ENCODE results near the gene CFAP20. TPM values are rescaled to one million over a fixed set of nuclear protein-coding genes. Genes with fewer than 3 reads are reported as not detected.
A peak's percentile ranks its signal among the peaks of the same experiment; 100 is the strongest.

CFAP20 gene
- total RNA-seq, 1 experiment from 2014 or later = 114 TPM

DNA sequence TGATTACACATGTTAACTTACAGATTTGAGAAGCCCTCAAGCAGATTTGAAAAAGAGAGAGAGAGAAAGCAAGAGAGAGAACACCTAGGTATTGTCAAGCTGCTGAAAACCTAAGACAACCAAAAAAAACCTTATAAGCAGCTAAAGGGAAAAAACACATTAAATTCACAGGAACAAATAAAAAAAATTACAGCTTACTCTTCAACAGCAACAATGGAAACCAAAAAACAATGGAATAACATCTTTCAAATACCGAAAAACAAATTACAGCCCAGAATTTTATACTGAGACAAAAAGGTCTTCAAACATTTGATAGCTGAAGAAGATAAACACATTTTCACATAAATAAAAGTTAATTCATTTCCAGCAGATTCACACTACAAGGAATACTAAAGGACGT lies 8.4 kb upstream of the CFAP20 start:
- DNase-seq (ENCODE audit: low read depth in 1 of 2, low spot score in 2 of 2) = no peak
- Histone ChIP-seq H3K4me1 (replicated peaks) (peaks cover under 1% of the 10 kb centered on the region; the same call in 1 of the 2 replicates), H3K9me3 (replicated peaks) (no peaks in the 10 kb centered on the region), H3K27me3 (replicated peaks) (no peaks in the 10 kb centered on the region), H3K36me3 (no peaks in the 10 kb centered on the region), H3K4me3 (no peak overlapping the region), H3K27ac (no peak overlapping the region)

DNA sequence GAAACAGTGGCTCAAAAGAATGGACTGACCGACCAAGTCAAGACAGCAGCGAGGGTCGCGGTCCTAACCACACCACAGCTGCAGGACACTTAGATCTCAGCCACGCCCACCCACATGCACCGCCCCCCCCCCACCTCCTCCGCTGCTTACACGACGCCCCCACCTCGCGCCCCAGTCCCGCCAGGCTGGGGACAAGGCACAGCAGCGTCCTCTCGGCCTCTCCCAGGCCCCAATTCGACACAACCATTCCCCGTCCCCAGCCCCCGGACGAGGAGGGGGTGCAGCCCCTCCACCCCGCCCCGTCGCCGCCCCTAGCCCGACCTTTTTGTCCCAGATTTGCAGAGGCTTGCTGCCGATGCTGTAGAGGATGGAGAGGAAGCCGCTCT lies 477 bp downstream of the CFAP20 start:
- Histone ChIP-seq H3K9me3 (replicated peaks) (no peaks in the 10 kb centered on the region), H3K36me3 (peaks cover 20% of the 10 kb centered on the region), H3K27me3 (replicated peaks) (no peaks in the 10 kb centered on the region), H3K4me1 (replicated peaks) (peaks cover 24% of the 10 kb centered on the region), H3K27ac (peak overlapping the region; percentile 74), H3K4me3 (peak overlapping the region; percentile 86)
- no peak for DNase-seq (ENCODE audit: low read depth in 1 of 2, low spot score in 2 of 2)

DNA sequence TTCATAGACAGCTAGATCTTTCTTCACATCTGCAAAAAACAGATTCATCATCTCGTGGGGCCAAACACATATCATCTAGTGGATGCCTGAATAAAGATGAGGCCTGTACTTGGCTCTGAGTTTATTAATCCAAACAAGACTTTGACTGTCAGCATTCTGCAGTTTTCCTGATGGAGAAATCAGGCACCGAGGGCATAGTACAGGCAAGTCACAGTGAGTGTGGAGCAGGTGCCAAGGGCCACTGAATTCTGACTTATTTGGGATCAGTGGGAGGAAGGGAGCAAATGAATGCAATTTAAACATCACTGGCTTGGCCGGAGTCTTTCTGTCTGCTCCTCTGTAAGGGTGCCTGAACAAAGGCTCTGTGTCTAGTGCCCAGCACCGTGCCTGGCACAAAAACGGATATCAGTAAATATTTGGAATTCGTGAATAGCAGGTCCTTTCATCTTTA lies 975 bp downstream of the CFAP20 start:
- H3K4me3 ChIP-seq = peak overlapping the region; percentile 86
- no peak for DNase-seq (ENCODE audit: low read depth in 1 of 2, low spot score in 2 of 2)
- H3K36me3 ChIP-seq = peaks cover 20% of the 10 kb centered on the region
- H3K27ac ChIP-seq = no peak overlapping the region
- H3K4me1 ChIP-seq (replicated peaks) = peaks cover 24% of the 10 kb centered on the region
- H3K9me3 ChIP-seq (replicated peaks) = no peaks in the 10 kb centered on the region
- no peaks in the 10 kb centered on the region for H3K27me3 ChIP-seq (replicated peaks)

DNA sequence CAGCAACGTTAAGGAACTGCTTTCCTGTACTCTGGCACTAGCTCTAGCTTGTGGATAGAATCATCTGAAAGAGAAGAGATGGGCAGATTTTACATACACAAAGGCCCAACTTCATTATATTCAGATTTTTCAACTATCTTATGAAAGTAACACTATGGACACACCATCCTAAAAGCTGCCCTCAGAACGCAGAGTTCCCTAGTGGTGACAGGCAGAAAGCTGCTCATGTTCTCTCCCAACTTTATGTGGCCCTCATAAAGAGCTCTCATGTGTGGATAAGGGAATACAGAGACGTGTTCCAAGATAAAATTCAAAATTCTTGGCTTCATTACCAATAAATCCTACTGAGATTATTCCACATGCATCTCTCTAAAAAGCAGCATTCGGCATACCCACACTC lies 1.5 kb downstream of the CFAP20 start:
- H3K36me3 ChIP-seq = peaks cover 20% of the 10 kb centered on the region
- peak overlapping the region; percentile 86 for H3K4me3 ChIP-seq
- no peaks in the 10 kb centered on the region for H3K9me3 ChIP-seq (replicated peaks)
- peaks cover 24% of the 10 kb centered on the region for H3K4me1 ChIP-seq (replicated peaks)
- no peaks in the 10 kb centered on the region for H3K27me3 ChIP-seq (replicated peaks)
- peak overlapping the region; percentile 11; the same call in 1 of the 2 replicates for H3K27ac ChIP-seq
- no peak for DNase-seq (ENCODE audit: low read depth in 1 of 2, low spot score in 2 of 2)

DNA sequence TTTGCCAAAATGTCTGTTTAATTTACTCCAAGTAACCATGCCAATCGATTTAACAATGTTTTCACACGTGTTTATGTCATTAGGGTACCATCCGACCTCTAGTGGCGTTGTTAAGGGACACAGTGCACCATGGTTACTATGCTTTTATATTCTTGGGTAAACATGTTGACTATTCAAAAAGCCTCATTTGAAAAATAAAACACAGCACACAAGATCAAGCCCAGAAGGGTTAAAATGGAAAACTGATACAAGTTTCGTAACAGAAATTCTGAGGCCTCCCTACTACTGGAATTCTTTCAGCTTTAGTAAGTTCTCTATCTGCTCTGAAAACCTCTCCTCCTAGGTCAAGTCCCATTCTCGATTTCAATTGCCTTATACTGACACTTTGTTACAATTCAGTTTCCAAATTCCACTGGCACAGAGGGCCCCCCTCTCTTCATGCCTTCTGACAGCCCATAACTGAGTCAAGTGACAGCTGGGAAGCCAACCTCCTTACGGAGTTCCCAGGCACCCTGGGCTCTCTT lies 2.1 kb downstream of the CFAP20 start:
- Histone ChIP-seq H3K36me3 (peaks cover 20% of the 10 kb centered on the region), H3K27me3 (replicated peaks) (no peaks in the 10 kb centered on the region), H3K9me3 (replicated peaks) (no peaks in the 10 kb centered on the region), H3K4me3 (peak overlapping the region; percentile 86; the same call in 1 of the 2 replicates), H3K4me1 (replicated peaks) (peaks cover 24% of the 10 kb centered on the region), H3K27ac (peak overlapping the region; percentile 13)
- DNase-seq (ENCODE audit: low read depth in 1 of 2, low spot score in 2 of 2) = no peak

DNA sequence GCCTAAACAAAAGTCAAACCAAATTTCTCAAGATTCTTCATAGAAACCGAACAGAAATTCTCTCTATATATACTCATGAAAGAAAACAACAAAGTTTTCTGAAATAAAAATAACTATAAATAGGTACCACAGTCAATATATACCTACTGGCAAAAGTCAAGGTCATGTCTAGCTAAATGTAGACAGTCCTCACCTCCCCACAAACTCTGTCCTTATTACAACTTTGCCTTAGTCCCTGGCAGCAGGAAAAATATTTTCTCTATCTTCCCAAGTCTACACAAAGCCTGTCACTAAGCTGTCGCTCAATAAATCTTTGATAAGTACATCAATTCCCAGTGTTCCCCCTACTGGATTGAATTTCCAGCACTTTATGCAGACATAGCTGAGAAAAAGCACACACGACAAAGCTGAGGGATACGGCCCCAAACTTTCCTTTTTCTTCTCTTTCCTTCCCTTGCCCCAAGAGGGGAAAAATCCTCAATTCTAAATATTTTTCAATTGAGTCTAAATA lies 2.7 kb downstream of the CFAP20 start:
- no peaks in the 10 kb centered on the region for H3K27me3 ChIP-seq (replicated peaks)
- H3K4me3 ChIP-seq = no peak overlapping the region
- no peaks in the 10 kb centered on the region for H3K9me3 ChIP-seq (replicated peaks)
- H3K36me3 ChIP-seq = peaks cover 20% of the 10 kb centered on the region
- H3K4me1 ChIP-seq (replicated peaks) = peaks cover 27% of the 10 kb centered on the region
- H3K27ac ChIP-seq = peak overlapping the region; percentile 13
- DNase-seq (ENCODE audit: low read depth in 1 of 2, low spot score in 2 of 2) = no peak

DNA sequence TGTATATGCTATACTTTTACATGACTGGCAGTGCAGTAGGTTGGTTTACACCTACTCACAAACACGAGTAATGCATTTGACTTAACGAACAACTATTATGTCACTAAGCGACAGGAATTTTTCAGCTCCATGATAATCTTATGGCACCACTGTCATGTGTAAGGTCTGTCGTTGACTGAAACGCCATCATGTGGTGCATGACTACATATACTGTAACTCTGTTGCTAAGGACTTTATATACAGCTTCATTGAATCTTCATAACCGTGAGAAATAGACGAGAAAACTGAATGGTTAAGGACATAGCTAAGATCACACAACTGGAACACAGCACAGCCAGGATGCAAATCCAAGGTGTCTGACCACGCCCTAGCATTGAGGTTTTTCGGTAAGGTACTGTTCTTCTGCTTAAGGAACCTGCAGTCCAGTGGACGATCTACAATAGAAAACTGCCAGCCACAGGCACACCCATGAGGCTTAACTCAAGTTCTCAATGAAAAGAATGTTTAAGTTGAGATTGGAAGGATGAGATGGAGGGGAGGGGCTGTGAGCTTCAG lies 3.3 kb downstream of the CFAP20 start:
- peaks cover 31% of the 10 kb centered on the region for H3K4me1 ChIP-seq (replicated peaks)
- no peaks in the 10 kb centered on the region for H3K9me3 ChIP-seq (replicated peaks)
- no peak overlapping the region for H3K27ac ChIP-seq
- DNase-seq (ENCODE audit: low read depth in 1 of 2, low spot score in 2 of 2) = no peak
- no peaks in the 10 kb centered on the region for H3K27me3 ChIP-seq (replicated peaks)
- H3K4me3 ChIP-seq = no peak overlapping the region
- peaks cover 20% of the 10 kb centered on the region for H3K36me3 ChIP-seq

DNA sequence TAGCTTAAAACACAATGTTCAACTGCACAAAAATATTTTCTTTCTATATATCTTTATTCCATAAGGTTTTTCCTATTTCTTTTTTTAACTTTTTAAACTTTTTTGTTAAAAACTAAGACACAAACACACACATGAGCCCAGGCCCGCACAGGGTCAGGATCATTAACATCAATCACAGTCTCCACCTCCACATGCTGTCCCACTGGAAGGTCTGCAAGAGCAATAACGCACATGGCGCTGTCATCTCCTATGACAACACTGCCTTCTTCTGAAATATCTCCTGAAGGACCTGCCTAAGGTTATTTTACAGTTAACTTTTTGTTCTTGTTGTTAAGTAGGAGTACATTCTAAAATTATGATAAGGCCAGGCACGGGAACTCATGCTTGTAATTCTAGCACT lies 4.1 kb downstream of the CFAP20 start:
- peaks cover 20% of the 10 kb centered on the region for H3K36me3 ChIP-seq
- DNase-seq (ENCODE audit: low read depth in 1 of 2, low spot score in 2 of 2) = no peak
- no peak overlapping the region for H3K27ac ChIP-seq
- no peaks in the 10 kb centered on the region for H3K27me3 ChIP-seq (replicated peaks)
- H3K4me1 ChIP-seq (replicated peaks) = peaks cover 31% of the 10 kb centered on the region
- no peak overlapping the region for H3K4me3 ChIP-seq
- H3K9me3 ChIP-seq (replicated peaks) = no peaks in the 10 kb centered on the region

DNA sequence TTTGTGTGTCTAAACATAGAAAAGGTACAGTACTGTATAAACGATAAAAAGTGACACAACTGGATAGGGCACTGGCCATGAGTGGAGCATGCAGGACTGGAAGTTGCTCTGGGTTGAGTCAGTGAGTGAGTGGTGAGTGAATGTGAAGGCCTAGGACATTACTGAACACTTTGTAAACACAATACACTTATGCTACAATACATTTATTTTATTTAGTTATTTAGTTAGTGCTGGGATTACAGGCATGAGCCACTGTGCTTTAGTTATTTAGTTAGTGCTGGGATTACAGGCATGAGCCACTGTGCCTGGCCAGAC lies 4.6 kb downstream of the CFAP20 start:
- Histone ChIP-seq H3K36me3 (peaks cover 20% of the 10 kb centered on the region), H3K4me3 (no peak overlapping the region), H3K4me1 (replicated peaks) (peaks cover 31% of the 10 kb centered on the region), H3K9me3 (replicated peaks) (no peaks in the 10 kb centered on the region), H3K27me3 (replicated peaks) (no peaks in the 10 kb centered on the region), H3K27ac (no peak overlapping the region)
- DNase-seq (ENCODE audit: low read depth in 1 of 2, low spot score in 2 of 2) = no peak

DNA sequence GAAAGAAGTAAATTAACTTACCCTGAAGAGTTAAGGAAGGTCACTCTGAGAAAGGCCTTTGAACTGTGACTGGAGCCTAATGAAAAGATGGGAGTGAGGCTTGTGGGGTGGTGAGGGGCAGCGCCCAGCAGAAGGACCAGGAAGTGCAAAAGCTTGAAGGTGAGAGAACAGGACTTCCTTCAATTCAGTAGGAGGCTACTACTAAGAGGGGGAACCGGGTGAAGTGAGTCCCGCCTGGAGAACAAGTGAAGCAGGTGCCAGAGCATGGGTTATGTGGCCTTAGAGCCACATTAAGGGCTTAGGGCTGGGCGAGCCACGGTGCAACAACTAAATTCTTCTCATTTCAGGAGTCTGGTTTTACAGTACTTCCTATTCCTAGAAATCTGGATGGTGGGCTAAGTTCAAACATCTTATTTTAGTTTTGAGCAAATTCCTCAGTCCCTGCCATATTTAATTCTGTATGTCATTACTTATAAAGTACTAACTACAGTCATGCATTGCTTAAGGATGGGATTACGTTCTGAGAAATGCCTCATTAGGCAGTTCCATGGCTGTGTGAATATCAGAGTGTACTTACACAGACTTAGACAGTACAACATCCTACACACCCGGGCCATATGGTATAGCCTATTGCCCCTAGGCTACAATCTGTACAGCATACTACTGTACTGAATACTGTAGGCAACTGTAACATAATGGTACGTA lies 5.1 kb downstream of the CFAP20 start:
- no peak for DNase-seq (ENCODE audit: low read depth in 1 of 2, low spot score in 2 of 2)

DNA sequence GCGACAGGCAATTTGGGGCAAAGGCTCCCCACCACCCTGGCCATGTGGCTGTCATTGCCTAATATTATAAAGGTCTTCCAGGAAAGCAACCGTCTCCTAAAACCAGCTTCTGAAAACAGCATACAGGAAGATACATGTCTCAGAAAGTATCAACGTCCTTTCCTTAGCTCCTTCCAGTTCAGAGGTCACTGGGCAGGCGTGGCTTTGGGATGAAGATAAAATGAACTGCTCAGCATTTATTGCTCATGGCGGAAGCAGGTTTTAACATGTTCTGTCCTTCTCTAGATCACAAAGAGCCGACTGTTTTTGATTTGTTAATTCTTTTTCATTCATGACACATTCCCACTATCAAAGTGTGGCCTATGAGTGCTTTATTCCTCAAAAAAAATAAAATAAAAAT lies 8.0 kb downstream of the CFAP20 start:
- Histone ChIP-seq H3K27me3 (replicated peaks) (no peaks in the 10 kb centered on the region), H3K4me3 (no peak overlapping the region), H3K27ac (no peak overlapping the region), H3K4me1 (replicated peaks) (peaks cover 24% of the 10 kb centered on the region), H3K36me3 (peaks cover 15% of the 10 kb centered on the region), H3K9me3 (replicated peaks) (no peaks in the 10 kb centered on the region)
- no peak for DNase-seq (ENCODE audit: low read depth in 1 of 2, low spot score in 2 of 2)

More for the DNA sequence above, 5.1 kb downstream of the CFAP20 start:
- Histone ChIP-seq H3K27me3 (replicated peaks) (no peaks in the 10 kb centered on the region), H3K9me3 (replicated peaks) (no peaks in the 10 kb centered on the region), H3K4me1 (replicated peaks) (peaks cover 31% of the 10 kb centered on the region), H3K27ac (no peak overlapping the region), H3K36me3 (peaks cover 19% of the 10 kb centered on the region), H3K4me3 (no peak overlapping the region)

DNA sequence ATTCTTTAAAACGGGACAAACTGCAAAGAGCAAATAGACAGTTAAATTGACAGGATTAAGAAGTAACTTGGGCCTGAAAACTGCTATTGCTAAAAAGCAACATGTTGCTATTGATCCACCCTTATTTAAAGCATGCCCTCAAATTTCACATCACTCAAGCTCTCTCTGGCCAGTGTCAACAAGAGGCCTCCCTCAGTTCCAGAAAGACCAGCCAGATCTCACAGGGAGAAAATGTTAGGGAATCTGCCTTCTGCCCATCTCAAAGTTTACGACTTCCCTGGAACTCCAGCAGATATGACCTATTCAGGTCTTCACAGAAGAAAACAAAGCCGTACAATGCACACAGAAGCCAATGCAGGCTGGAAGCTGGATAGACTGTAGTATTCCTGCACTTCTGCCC lies 8.9 kb downstream of the CFAP20 start:
- Histone ChIP-seq H3K27ac (no peak overlapping the region), H3K4me3 (no peak overlapping the region), H3K4me1 (replicated peaks) (peaks cover 30% of the 10 kb centered on the region), H3K9me3 (replicated peaks) (no peaks in the 10 kb centered on the region), H3K27me3 (replicated peaks) (no peaks in the 10 kb centered on the region), H3K36me3 (peaks cover 16% of the 10 kb centered on the region)
- DNase-seq (ENCODE audit: low read depth in 1 of 2, low spot score in 2 of 2) = no peak

DNA sequence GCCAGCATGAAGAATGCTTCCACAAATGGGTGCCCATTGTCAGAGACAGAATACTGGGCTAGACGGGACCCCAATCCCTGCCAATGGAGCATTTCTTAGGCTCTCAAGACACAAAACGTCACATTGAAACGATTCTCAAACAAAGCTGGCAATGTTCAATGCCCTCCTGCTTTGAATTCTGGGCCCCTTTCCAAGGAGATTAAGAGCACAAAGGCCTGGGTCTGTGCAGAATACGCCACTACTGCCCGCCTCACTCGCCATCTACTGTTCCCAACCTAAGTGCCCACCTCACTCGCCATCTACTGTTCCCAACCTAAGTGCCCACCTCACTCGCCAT lies 9.7 kb downstream of the CFAP20 start:
- no peak overlapping the region for H3K4me3 ChIP-seq
- H3K27ac ChIP-seq = no peak overlapping the region
- H3K4me1 ChIP-seq (replicated peaks) = peaks cover 31% of the 10 kb centered on the region
- H3K36me3 ChIP-seq = peaks cover 24% of the 10 kb centered on the region
- no peaks in the 10 kb centered on the region for H3K27me3 ChIP-seq (replicated peaks)
- DNase-seq (ENCODE audit: low read depth in 1 of 2, low spot score in 2 of 2) = no peak
- H3K9me3 ChIP-seq (replicated peaks) = no peaks in the 10 kb centered on the region

DNA sequence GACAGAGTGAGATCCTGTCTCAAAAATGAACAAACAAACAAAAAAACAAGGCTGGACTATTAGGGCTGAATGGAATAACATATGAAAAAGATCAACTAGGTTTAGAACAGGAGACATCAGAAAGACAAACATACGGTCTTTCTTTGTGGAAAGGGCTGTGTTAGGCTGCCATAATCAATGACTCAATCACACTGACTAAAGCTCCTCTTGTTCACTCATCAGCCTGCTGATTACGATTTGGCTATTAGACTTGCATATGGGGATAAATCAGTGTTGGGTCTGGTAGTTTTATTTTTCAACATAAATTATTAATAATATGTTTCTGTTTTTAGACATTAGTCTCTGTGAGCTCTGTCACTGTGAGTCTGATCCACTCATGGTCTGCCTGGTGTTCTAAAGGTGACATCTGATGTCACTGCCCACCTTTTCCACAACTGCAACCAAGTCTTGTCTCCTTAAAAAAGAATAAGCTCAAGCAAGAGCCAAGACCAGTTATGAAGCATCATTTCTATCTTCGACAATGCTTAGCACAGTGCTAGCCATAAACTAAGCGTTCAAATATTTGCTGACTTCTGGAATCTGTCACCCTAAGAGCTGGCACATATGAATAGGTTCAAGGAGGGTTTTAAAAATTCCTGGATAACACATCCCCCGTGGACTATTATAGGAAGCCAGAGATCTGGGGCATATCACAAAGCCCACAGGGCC lies 10.2 kb downstream of the CFAP20 start:
- DNase-seq (ENCODE audit: low read depth in 1 of 2, low spot score in 2 of 2) = no peak
- Histone ChIP-seq H3K9me3 (replicated peaks) (no peaks in the 10 kb centered on the region), H3K27ac (no peak overlapping the region), H3K36me3 (peaks cover 25% of the 10 kb centered on the region), H3K27me3 (replicated peaks) (no peaks in the 10 kb centered on the region), H3K4me3 (no peak overlapping the region), H3K4me1 (replicated peaks) (peaks cover 27% of the 10 kb centered on the region)
